ENCODE data around the gene DOCK9. TPM values are rescaled to one million over a fixed set of nuclear protein-coding genes. Genes with fewer than 3 reads are reported as not detected.

Gene DOCK9
- total and polyA plus RNA-seq, 2 experiments from 2014 or later: 16.4 to 38.9 TPM

DNA sequence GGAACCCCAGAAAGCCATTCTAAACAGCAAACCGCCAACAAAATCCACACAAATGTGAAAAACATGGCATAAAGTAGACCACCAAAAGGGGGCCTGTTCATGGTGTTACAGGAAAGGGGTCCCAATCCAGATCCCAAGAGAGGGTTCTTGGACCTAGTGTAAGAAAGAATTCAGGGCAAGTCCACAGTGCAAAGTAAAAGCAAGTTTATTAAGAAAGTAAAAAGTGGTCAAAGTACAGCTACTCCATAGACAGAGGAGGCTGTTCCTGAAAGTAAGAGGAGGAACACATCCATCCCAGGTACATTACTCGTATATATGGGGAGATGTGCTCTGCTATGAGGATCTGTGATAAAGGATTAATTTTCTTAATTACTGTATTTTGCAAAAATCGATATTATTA lies 157.6 kb downstream of the DOCK9 start:
- no peak for DNase-seq (ENCODE audit: low spot score)
- H4K20me1 ChIP-seq (ENCODE audit: insufficient read depth, poor library complexity, severe bottlenecking): no peaks in the 10 kb centered on the region
- H3K9me2 ChIP-seq (replicated peaks; ENCODE audit: insufficient read depth): no peaks in the 10 kb centered on the region
- no peak overlapping the region for H2AFZ ChIP-seq
- no peak overlapping the region for H3K4me3 ChIP-seq
- H3K4me1 ChIP-seq (ENCODE audit: insufficient read depth): peaks cover 37% of the 10 kb centered on the region
- TF ChIP-seq, protein P1, sequence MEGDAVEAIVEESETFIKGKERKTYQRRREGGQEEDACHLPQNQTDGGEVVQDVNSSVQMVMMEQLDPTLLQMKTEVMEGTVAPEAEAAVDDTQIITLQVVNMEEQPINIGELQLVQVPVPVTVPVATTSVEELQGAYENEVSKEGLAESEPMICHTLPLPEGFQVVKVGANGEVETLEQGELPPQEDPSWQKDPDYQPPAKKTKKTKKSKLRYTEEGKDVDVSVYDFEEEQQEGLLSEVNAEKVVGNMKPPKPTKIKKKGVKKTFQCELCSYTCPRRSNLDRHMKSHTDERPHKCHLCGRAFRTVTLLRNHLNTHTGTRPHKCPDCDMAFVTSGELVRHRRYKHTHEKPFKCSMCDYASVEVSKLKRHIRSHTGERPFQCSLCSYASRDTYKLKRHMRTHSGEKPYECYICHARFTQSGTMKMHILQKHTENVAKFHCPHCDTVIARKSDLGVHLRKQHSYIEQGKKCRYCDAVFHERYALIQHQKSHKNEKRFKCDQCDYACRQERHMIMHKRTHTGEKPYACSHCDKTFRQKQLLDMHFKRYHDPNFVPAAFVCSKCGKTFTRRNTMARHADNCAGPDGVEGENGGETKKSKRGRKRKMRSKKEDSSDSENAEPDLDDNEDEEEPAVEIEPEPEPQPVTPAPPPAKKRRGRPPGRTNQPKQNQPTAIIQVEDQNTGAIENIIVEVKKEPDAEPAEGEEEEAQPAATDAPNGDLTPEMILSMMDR (IDR thresholded peaks at IDR 0.05; ENCODE audit: poor library complexity): no peak
- no peak for TF ChIP-seq EZH2phosphoT487 (IDR thresholded peaks at IDR 0.05; ENCODE audit: low read depth, severe bottlenecking, unreplicated experiment)
- TF ChIP-seq EZH2 (IDR thresholded peaks at IDR 0.05; ENCODE audit: borderline replicate concordance): no peak
- H3K4me2 ChIP-seq: peak overlapping the region; percentile 7
- no peaks in the 10 kb centered on the region for H3K9me3 ChIP-seq (ENCODE audit: low read depth)
- H3K27ac ChIP-seq: peak overlapping the region; percentile 84
- no peaks in the 10 kb centered on the region for H3K36me3 ChIP-seq (replicated peaks; ENCODE audit: insufficient read depth, low read depth)
- no peaks in the 10 kb centered on the region for H3K79me2 ChIP-seq
- no peaks in the 10 kb centered on the region for H3K27me3 ChIP-seq
- 93% methylated on average over 3 of the region's 3 CpGs for WGBS (ENCODE audit: low lambda C conversion rate, missing lambda C conversion rate)

DNA sequence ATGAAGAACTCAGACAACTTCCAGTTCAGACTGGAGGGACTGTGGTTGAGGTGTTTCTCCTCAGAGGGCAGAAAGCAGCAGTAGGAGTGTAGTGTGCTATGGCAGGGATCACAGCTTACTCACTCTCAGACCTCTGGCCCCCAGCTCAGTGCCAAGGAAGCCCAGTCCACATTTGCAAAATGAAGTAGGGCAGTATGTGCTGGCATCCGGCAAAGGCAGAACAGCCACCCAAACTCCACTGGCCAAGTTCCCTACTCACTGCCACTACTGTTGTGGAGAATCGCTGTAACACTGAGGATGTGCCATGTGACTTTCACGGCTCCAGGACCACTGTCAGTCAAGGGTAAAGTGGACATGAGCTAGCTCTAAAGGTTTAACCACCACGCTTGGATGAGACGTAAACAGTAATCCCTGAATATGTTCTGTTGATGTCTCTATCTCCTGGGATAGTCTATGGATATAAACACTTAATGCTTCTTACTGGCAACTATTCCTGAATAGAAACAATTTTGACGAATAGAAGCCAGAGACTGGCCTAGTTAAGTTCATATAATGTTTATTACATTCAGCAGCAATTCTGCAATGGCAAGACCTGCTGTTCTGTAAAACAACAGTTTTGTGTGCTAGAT lies 158.4 kb downstream of the DOCK9 start:
- H2AFZ ChIP-seq: no peak overlapping the region
- WGBS (ENCODE audit: low lambda C conversion rate, missing lambda C conversion rate): 67% methylated on average over 6 of the region's 6 CpGs
- no peaks in the 10 kb centered on the region for H4K20me1 ChIP-seq (ENCODE audit: insufficient read depth, poor library complexity, severe bottlenecking)
- H3K4me2 ChIP-seq: no peak overlapping the region
- no peak for DNase-seq (ENCODE audit: low spot score)
- peak overlapping the region; percentile 84 for H3K27ac ChIP-seq
- H3K4me1 ChIP-seq (ENCODE audit: insufficient read depth): peaks cover 37% of the 10 kb centered on the region
- TF ChIP-seq EZH2 (IDR thresholded peaks at IDR 0.05; ENCODE audit: borderline replicate concordance): no peak
- TF ChIP-seq, protein P1 (IDR thresholded peaks at IDR 0.05; ENCODE audit: poor library complexity): no peak
- TF ChIP-seq EZH2phosphoT487 (IDR thresholded peaks at IDR 0.05; ENCODE audit: low read depth, severe bottlenecking, unreplicated experiment): no peak
- H3K9me3 ChIP-seq (ENCODE audit: low read depth): no peaks in the 10 kb centered on the region
- H3K27me3 ChIP-seq: no peaks in the 10 kb centered on the region
- H3K79me2 ChIP-seq: no peaks in the 10 kb centered on the region
- no peaks in the 10 kb centered on the region for H3K9me2 ChIP-seq (replicated peaks; ENCODE audit: insufficient read depth)
- H3K4me3 ChIP-seq: no peak overlapping the region
- no peaks in the 10 kb centered on the region for H3K36me3 ChIP-seq (replicated peaks; ENCODE audit: insufficient read depth, low read depth)

DNA sequence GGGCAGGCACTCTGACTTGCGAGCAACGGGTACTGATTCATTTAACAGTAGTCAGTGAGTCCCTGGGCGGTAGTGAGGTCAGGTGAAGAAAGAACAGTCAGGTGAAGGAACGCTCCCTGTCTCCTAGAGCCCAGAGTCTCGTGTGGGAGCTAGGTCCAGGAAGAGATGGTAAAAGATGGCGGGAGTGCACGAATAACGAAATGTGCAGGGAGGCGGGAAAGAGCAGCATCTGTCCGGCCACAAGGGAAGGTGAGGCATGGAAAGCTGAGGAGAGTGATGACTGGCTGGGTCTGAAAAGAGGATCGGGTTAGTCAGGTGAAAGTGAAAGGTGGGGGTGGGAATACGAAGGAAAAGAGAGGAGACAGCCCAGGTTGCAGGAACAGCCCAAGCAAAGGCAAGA lies 161.5 kb downstream of the DOCK9 start:
- DNase-seq (ENCODE audit: low spot score): no peak
- no peak overlapping the region for H3K4me2 ChIP-seq
- H2AFZ ChIP-seq: no peak overlapping the region
- no peaks in the 10 kb centered on the region for H3K9me3 ChIP-seq (ENCODE audit: low read depth)
- no peaks in the 10 kb centered on the region for H3K27me3 ChIP-seq
- H4K20me1 ChIP-seq (ENCODE audit: insufficient read depth, poor library complexity, severe bottlenecking): no peaks in the 10 kb centered on the region
- H3K4me3 ChIP-seq: no peak overlapping the region
- no peaks in the 10 kb centered on the region for H3K79me2 ChIP-seq
- H3K36me3 ChIP-seq (replicated peaks; ENCODE audit: insufficient read depth, low read depth): no peaks in the 10 kb centered on the region
- WGBS (ENCODE audit: low lambda C conversion rate, missing lambda C conversion rate): 99% methylated on average over 12 of the region's 12 CpGs
- peaks cover 21% of the 10 kb centered on the region for H3K4me1 ChIP-seq (ENCODE audit: insufficient read depth)
- no peak overlapping the region for H3K27ac ChIP-seq
- H3K9me2 ChIP-seq (replicated peaks; ENCODE audit: insufficient read depth): no peaks in the 10 kb centered on the region
- TF ChIP-seq EZH2 (IDR thresholded peaks at IDR 0.05; ENCODE audit: borderline replicate concordance) (no peak), EZH2phosphoT487 (IDR thresholded peaks at IDR 0.05; ENCODE audit: low read depth, severe bottlenecking, unreplicated experiment) (no peak)
- TF ChIP-seq, protein P1 (IDR thresholded peaks at IDR 0.05; ENCODE audit: poor library complexity): no peak

Data from hepatocyte (in vitro differentiated cells).